GM12865 (cell line): ENCODE measurements around the gene CNKSR3.

Source experiments
- DNase-seq: peaks from one replicate; pipeline ENCODE4 v3.0.0; 2010; ENCODE audit warnings: low read depth
- H3K4me3 ChIP-seq: 2 replicates; pipeline ENCODE4 v1.5.1; 2011; ENCODE audit warnings: mild to moderate bottlenecking, low read depth, low read length, control low read depth
- CTCF ChIP-seq: IDR thresholded peaks from 2 replicates; pipeline ENCODE4 v1.5.1; 2011; ENCODE audit warnings: low read length, control low read depth, low read depth, inconsistent platforms; ENCODE audit not compliant: insufficient read depth; ENCODE audit errors: missing control alignments

CNKSR3 gene

GRCh38 chr6:154504102-154504501 is 6.4 kb downstream of the CNKSR3 start:
- H3K4me3 ChIP-seq: no peak overlapping the region

GRCh38 chr6:154503658-154504057 is 6.8 kb downstream of the CNKSR3 start:
- TF ChIP-seq CTCF: no peak
- H3K4me3 ChIP-seq: no peak overlapping the region
- no peak for DNase-seq

More at GRCh38 chr6:154504102-154504501, 6.4 kb downstream of the CNKSR3 start:
- no peak for TF ChIP-seq CTCF
- DNase-seq: no peak

- no peak for TF ChIP-seq CTCF
- DNase-seq: no peak
- no peak overlapping the region for H3K4me3 ChIP-seq
These were observed 7.9 kb downstream of the CNKSR3 start for GRCh38 chr6:154502553-154502952.

- DNase-seq: no peak
- no peak for TF ChIP-seq CTCF
- H3K4me3 ChIP-seq: no peak overlapping the region
These were observed 9.0 kb downstream of the CNKSR3 start for GRCh38 chr6:154501578-154501868.

- no peak for DNase-seq
- H3K4me3 ChIP-seq: no peak overlapping the region
- no peak for TF ChIP-seq CTCF
These were observed 9.5 kb downstream of the CNKSR3 start for GRCh38 chr6:154500769-154501577.

GRCh38 chr6:154499855-154500589 is 10.5 kb downstream of the CNKSR3 start:
- H3K4me3 ChIP-seq: no peak overlapping the region
- TF ChIP-seq CTCF: no peak
- no peak for DNase-seq

GRCh38 chr6:154498340-154498934 is 12.0 kb downstream of the CNKSR3 start:
- TF ChIP-seq CTCF: no peak
- DNase-seq: no peak
- no peak overlapping the region for H3K4me3 ChIP-seq
